Measurements from ENCODE around the gene UBE2E1.

Gene UBE2E1

GRCh38 chr3:23830869-23831484 lies 25.2 kb downstream of the UBE2E1 start:
- peaks cover 0 to 21% (median 5%) of the 10 kb centered on the region in 11 experiments; a peak in 7 of 22 replicates for H3K36me3 ChIP-seq
- peaks cover 89 to 100% (median 94%) of the 10 kb centered on the region in 10 experiments for H3K4me1 ChIP-seq
- H3K4me2 ChIP-seq = peak overlapping the region; percentile 71 to 95 (median 86)
- no peaks in the 10 kb centered on the region for H3K9me3 ChIP-seq (replicated peaks in 1 of 11)
- 0 out of 22 replicates have a peak overlapping the region, but pooled peaks of 1 of the 11 experiments have one; percentile 57 for H3K9ac ChIP-seq
- no peak for TF ChIP-seq Cebpa-rat (IDR thresholded peaks at IDR 0.05)
- peak overlapping the region in 7 of 11 experiments; percentile 54 to 76 (median 70); a peak in 12 of 22 replicates for H3K27ac ChIP-seq
- no peak overlapping the region for H3K4me3 ChIP-seq
- no peaks in the 10 kb centered on the region for H3K27me3 ChIP-seq
- peaks cover 33 to 100% (median 87%) of the 10 kb centered on the region in 11 experiments for H4K20me1 ChIP-seq

- Histone ChIP-seq H3K4me3 (no peak overlapping the region), H3K9ac (no peak overlapping the region), H4K20me1 (peaks cover 26 to 100% (median 82%) of the 10 kb centered on the region in 11 experiments), H3K36me3 (peaks cover 0 to 15% (median 5%) of the 10 kb centered on the region in 11 experiments; a peak in 7 of 22 replicates), H3K27me3 (no peaks in the 10 kb centered on the region), H3K9me3 (replicated peaks in 1 of 11) (no peaks in the 10 kb centered on the region), H3K27ac (peak overlapping the region in 6 of 11 experiments; percentile 54 to 76 (median 71); a peak in 6 of 22 replicates), H3K4me1 (peaks cover 89 to 100% (median 94%) of the 10 kb centered on the region in 10 experiments), H3K4me2 (peak overlapping the region; percentile 3 to 95 (median 86); a peak in 20 of 22 replicates)
- TF ChIP-seq Cebpa-rat (IDR thresholded peaks at IDR 0.05) = no peak
These were observed 26.0 kb downstream of the UBE2E1 start for GRCh38 chr3:23831517-23832394.

- H3K4me3 ChIP-seq = no peak overlapping the region
- H3K4me1 ChIP-seq = peaks cover 90 to 100% (median 95%) of the 10 kb centered on the region in 10 experiments
- H4K20me1 ChIP-seq = peaks cover 18 to 100% (median 82%) of the 10 kb centered on the region in 11 experiments
- H3K4me2 ChIP-seq = peak overlapping the region in 9 of 11 experiments; percentile 38 to 95 (median 86); a peak in 17 of 22 replicates
- peak overlapping the region in 4 of 11 experiments; percentile 1 to 50 (median 36); a peak in 4 of 22 replicates for H3K27ac ChIP-seq
- H3K9ac ChIP-seq = peak overlapping the region in 1 of 11 experiments; percentile 2; a peak in 1 of 22 replicates
- H3K36me3 ChIP-seq = peaks cover 0 to 17% (median 5%) of the 10 kb centered on the region in 11 experiments; a peak in 9 of 22 replicates
- TF ChIP-seq Cebpa-rat (IDR thresholded peaks at IDR 0.05) = no peak
- no peaks in the 10 kb centered on the region for H3K9me3 ChIP-seq (replicated peaks in 1 of 11)
- no peaks in the 10 kb centered on the region for H3K27me3 ChIP-seq
These were observed 26.8 kb downstream of the UBE2E1 start for GRCh38 chr3:23832523-23832922.

GRCh38 chr3:23834082-23834870 lies 28.5 kb downstream of the UBE2E1 start:
- peaks cover 7 to 100% (median 79%) of the 10 kb centered on the region in 11 experiments for H4K20me1 ChIP-seq
- no peaks in the 10 kb centered on the region for H3K9me3 ChIP-seq (replicated peaks in 1 of 11)
- peak overlapping the region in 10 of 11 experiments; percentile 12 to 78 (median 68); a peak in 18 of 22 replicates for H3K27ac ChIP-seq
- TF ChIP-seq Cebpa-rat (IDR thresholded peaks at IDR 0.05) = peak in 9 of 11 experiments; percentile 38 to 93 (median 81); a peak in 16 of 22 replicates
- H3K9ac ChIP-seq = peak overlapping the region in 10 of 11 experiments; percentile 23 to 72 (median 68); a peak in 18 of 22 replicates
- peak overlapping the region in 8 of 10 experiments; percentile 29 to 61 (median 46); a peak in 11 of 20 replicates for H3K4me3 ChIP-seq
- H3K36me3 ChIP-seq = peaks cover 0 to 32% (median 17%) of the 10 kb centered on the region in 11 experiments; a peak in 13 of 22 replicates
- H3K4me1 ChIP-seq = peaks cover 78 to 92% (median 83%) of the 10 kb centered on the region in 10 experiments
- no peaks in the 10 kb centered on the region for H3K27me3 ChIP-seq
- H3K4me2 ChIP-seq = peak overlapping the region; percentile 57 to 92 (median 88)

- Histone ChIP-seq H3K27me3 (no peaks in the 10 kb centered on the region), H3K4me2 (peak overlapping the region; percentile 53 to 92 (median 88)), H3K27ac (peak overlapping the region in 8 of 11 experiments; percentile 63 to 78 (median 70); a peak in 16 of 22 replicates), H3K36me3 (peaks cover 0 to 33% (median 17%) of the 10 kb centered on the region in 11 experiments; a peak in 13 of 22 replicates), H3K4me3 (peak overlapping the region in 4 of 10 experiments; percentile 23 to 53 (median 34); a peak in 3 of 20 replicates), H3K9me3 (replicated peaks in 1 of 11) (no peaks in the 10 kb centered on the region), H3K9ac (peak overlapping the region in 10 of 11 experiments; percentile 5 to 72 (median 55); a peak in 13 of 22 replicates), H4K20me1 (peaks cover 5 to 100% (median 79%) of the 10 kb centered on the region in 11 experiments; a peak in 21 of 22 replicates), H3K4me1 (peaks cover 70 to 84% (median 74%) of the 10 kb centered on the region in 10 experiments)
- no peak for TF ChIP-seq Cebpa-rat (IDR thresholded peaks at IDR 0.05)
These were observed 29.3 kb downstream of the UBE2E1 start for GRCh38 chr3:23835087-23835486.

- peaks cover 8 to 100% (median 79%) of the 10 kb centered on the region in 11 experiments; a peak in 21 of 22 replicates for H4K20me1 ChIP-seq
- H3K4me1 ChIP-seq = peaks cover 63 to 77% (median 67%) of the 10 kb centered on the region in 10 experiments
- no peaks in the 10 kb centered on the region for H3K9me3 ChIP-seq (replicated peaks in 1 of 11)
- H3K4me2 ChIP-seq = peak overlapping the region; percentile 53 to 92 (median 88); a peak in 20 of 22 replicates
- H3K36me3 ChIP-seq = peaks cover 0 to 36% (median 19%) of the 10 kb centered on the region in 11 experiments; a peak in 15 of 22 replicates
- H3K9ac ChIP-seq = peak overlapping the region in 4 of 11 experiments; percentile 39 to 69 (median 49); a peak in 3 of 22 replicates
- TF ChIP-seq Cebpa-rat (IDR thresholded peaks at IDR 0.05) = no peak
- H3K27me3 ChIP-seq = no peaks in the 10 kb centered on the region
- peak overlapping the region in 8 of 11 experiments; percentile 33 to 78 (median 70); a peak in 12 of 22 replicates for H3K27ac ChIP-seq
- no peak overlapping the region for H3K4me3 ChIP-seq
These were observed 30.0 kb downstream of the UBE2E1 start for GRCh38 chr3:23835802-23836201.

GRCh38 chr3:23836536-23837230 lies 30.9 kb downstream of the UBE2E1 start:
- TF ChIP-seq Cebpa-rat (IDR thresholded peaks at IDR 0.05) = no peak
- Histone ChIP-seq H3K27me3 (no peaks in the 10 kb centered on the region), H3K9ac (peak overlapping the region in 4 of 11 experiments; percentile 7 to 44 (median 24); a peak in 4 of 22 replicates), H3K4me1 (peaks cover 54 to 68% (median 59%) of the 10 kb centered on the region in 10 experiments), H3K27ac (peak overlapping the region in 9 of 11 experiments; percentile 10 to 76 (median 57); a peak in 15 of 22 replicates), H3K4me3 (no peak overlapping the region), H3K36me3 (peaks cover 0 to 34% (median 19%) of the 10 kb centered on the region in 11 experiments; a peak in 16 of 22 replicates), H3K9me3 (replicated peaks in 1 of 11) (no peaks in the 10 kb centered on the region), H3K4me2 (peak overlapping the region; percentile 53 to 92 (median 88)), H4K20me1 (peaks cover 11 to 100% (median 79%) of the 10 kb centered on the region in 11 experiments; a peak in 21 of 22 replicates)
